GM23338 (cell line): ENCODE data around the gene RNGTT.

Source experiments
- CREB1 ChIP-seq: fragments of 250-450 bp; sonication (Bioruptor Pico); IDR thresholded peaks from 2 replicates; pipeline ENCODE4 v1.5.0; 2020; ENCODE audit warnings: low read depth, mild to moderate bottlenecking, moderate library complexity
- CTCF ChIP-seq, 2 experiments: fragments of 200-600 bp in 1 of 2; sonication (generic) in 1 of 2; conservative IDR thresholded peaks; 2 replicates each; pipeline versions ENCODE4 v1.5.1 to v1.6.1; 2016 to 2017; ENCODE audit warnings: antibody characterized with exemption in 2 of 2, low read depth in 2 of 2, mild to moderate bottlenecking in 2 of 2, moderate library complexity in 1 of 2
- EZH2 ChIP-seq: fragments of 200-600 bp; sonication (generic); IDR thresholded peaks from one replicate; pipeline ENCODE4 v1.8.0; 2017; ENCODE audit warnings: antibody characterized with exemption, mild to moderate bottlenecking, low read depth; ENCODE audit not compliant: unreplicated experiment
- EZH2phosphoT487 ChIP-seq: fragments of 200-600 bp; sonication (generic); IDR thresholded peaks from one replicate; pipeline ENCODE4 v1.8.1; 2018; ENCODE audit warnings: antibody characterized with exemption; ENCODE audit not compliant: unreplicated experiment
- JUNB ChIP-seq: IDR thresholded peaks from one replicate; pipeline ENCODE4 v1.6.1; 2016; ENCODE audit warnings: antibody characterized with exemption; ENCODE audit not compliant: unreplicated experiment
- NANOG ChIP-seq: IDR thresholded peaks from 2 replicates; pipeline ENCODE4 v1.6.1; 2016; ENCODE audit warnings: antibody characterized with exemption, borderline replicate concordance
- POLR2AphosphoS5 ChIP-seq: IDR thresholded peaks from 2 replicates; pipeline ENCODE4 v1.6.1; 2016; ENCODE audit warnings: antibody characterized with exemption, low read depth
- REST ChIP-seq: IDR thresholded peaks from one replicate; pipeline ENCODE4 v1.6.1; 2018; ENCODE audit warnings: antibody characterized with exemption; ENCODE audit not compliant: unreplicated experiment
- STAT1 ChIP-seq: IDR thresholded peaks from one replicate; pipeline ENCODE4 v1.6.1; 2016; ENCODE audit warnings: antibody characterized with exemption; ENCODE audit not compliant: unreplicated experiment
- ZNF114 ChIP-seq: fragments of 250-450 bp; sonication (Bioruptor Pico); IDR thresholded peaks from 2 replicates; pipeline ENCODE4 v1.5.0; 2020; ENCODE audit warnings: mild to moderate bottlenecking, moderate library complexity
- ZNF331 ChIP-seq: fragments of 250-450 bp; sonication (Bioruptor Pico); IDR thresholded peaks from 2 replicates; pipeline ENCODE4 v1.5.0; 2020; ENCODE audit warnings: low read depth, mild to moderate bottlenecking, moderate library complexity
- TF ChIP-seq, protein P1 (sequence below): IDR thresholded peaks from 2 replicates; pipeline ENCODE4 v1.6.1; 2016; ENCODE audit warnings: antibody characterized with exemption
- TF ChIP-seq, protein P2 (sequence below): fragments of 250-450 bp; sonication (Bioruptor Pico); IDR thresholded peaks from 2 replicates; pipeline ENCODE4 v1.5.0; 2020; ENCODE audit warnings: mild to moderate bottlenecking, moderate library complexity

DNA sequence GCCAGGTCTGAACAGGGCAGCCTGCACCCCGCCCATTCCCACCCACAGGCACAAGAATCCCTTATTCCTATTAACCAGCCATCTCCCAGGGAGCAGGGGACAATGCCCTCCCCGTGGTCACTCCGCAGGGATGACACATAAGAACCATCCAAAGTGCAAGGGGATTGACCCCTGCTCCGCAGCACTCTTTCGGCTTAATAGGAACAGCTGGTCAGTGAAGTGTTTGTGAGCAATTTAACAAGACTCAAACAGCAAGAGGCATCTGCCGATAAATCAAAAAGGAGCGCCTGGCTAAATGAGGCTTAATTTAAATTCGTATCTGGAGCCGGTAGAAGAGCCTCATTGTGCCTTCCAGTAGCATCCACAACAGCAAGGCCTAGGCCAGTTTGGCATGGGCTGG lies 389.4 kb downstream of the RNGTT start:
- TF ChIP-seq CTCF (conservative IDR thresholded peaks at IDR 0.05; ENCODE audit: low read depth in 2 of 2): no peak
- no peak for TF ChIP-seq REST
- no peak for TF ChIP-seq EZH2
- no peak for TF ChIP-seq POLR2AphosphoS5
- TF ChIP-seq, protein P1, sequence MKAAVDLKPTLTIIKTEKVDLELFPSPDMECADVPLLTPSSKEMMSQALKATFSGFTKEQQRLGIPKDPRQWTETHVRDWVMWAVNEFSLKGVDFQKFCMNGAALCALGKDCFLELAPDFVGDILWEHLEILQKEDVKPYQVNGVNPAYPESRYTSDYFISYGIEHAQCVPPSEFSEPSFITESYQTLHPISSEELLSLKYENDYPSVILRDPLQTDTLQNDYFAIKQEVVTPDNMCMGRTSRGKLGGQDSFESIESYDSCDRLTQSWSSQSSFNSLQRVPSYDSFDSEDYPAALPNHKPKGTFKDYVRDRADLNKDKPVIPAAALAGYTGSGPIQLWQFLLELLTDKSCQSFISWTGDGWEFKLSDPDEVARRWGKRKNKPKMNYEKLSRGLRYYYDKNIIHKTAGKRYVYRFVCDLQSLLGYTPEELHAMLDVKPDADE: no peak
- TF ChIP-seq STAT1: no peak
- TF ChIP-seq EZH2phosphoT487: no peak
- TF ChIP-seq NANOG: no peak
- no peak for TF ChIP-seq JUNB
- no peak for TF ChIP-seq ZNF114
- TF ChIP-seq, protein P2, sequence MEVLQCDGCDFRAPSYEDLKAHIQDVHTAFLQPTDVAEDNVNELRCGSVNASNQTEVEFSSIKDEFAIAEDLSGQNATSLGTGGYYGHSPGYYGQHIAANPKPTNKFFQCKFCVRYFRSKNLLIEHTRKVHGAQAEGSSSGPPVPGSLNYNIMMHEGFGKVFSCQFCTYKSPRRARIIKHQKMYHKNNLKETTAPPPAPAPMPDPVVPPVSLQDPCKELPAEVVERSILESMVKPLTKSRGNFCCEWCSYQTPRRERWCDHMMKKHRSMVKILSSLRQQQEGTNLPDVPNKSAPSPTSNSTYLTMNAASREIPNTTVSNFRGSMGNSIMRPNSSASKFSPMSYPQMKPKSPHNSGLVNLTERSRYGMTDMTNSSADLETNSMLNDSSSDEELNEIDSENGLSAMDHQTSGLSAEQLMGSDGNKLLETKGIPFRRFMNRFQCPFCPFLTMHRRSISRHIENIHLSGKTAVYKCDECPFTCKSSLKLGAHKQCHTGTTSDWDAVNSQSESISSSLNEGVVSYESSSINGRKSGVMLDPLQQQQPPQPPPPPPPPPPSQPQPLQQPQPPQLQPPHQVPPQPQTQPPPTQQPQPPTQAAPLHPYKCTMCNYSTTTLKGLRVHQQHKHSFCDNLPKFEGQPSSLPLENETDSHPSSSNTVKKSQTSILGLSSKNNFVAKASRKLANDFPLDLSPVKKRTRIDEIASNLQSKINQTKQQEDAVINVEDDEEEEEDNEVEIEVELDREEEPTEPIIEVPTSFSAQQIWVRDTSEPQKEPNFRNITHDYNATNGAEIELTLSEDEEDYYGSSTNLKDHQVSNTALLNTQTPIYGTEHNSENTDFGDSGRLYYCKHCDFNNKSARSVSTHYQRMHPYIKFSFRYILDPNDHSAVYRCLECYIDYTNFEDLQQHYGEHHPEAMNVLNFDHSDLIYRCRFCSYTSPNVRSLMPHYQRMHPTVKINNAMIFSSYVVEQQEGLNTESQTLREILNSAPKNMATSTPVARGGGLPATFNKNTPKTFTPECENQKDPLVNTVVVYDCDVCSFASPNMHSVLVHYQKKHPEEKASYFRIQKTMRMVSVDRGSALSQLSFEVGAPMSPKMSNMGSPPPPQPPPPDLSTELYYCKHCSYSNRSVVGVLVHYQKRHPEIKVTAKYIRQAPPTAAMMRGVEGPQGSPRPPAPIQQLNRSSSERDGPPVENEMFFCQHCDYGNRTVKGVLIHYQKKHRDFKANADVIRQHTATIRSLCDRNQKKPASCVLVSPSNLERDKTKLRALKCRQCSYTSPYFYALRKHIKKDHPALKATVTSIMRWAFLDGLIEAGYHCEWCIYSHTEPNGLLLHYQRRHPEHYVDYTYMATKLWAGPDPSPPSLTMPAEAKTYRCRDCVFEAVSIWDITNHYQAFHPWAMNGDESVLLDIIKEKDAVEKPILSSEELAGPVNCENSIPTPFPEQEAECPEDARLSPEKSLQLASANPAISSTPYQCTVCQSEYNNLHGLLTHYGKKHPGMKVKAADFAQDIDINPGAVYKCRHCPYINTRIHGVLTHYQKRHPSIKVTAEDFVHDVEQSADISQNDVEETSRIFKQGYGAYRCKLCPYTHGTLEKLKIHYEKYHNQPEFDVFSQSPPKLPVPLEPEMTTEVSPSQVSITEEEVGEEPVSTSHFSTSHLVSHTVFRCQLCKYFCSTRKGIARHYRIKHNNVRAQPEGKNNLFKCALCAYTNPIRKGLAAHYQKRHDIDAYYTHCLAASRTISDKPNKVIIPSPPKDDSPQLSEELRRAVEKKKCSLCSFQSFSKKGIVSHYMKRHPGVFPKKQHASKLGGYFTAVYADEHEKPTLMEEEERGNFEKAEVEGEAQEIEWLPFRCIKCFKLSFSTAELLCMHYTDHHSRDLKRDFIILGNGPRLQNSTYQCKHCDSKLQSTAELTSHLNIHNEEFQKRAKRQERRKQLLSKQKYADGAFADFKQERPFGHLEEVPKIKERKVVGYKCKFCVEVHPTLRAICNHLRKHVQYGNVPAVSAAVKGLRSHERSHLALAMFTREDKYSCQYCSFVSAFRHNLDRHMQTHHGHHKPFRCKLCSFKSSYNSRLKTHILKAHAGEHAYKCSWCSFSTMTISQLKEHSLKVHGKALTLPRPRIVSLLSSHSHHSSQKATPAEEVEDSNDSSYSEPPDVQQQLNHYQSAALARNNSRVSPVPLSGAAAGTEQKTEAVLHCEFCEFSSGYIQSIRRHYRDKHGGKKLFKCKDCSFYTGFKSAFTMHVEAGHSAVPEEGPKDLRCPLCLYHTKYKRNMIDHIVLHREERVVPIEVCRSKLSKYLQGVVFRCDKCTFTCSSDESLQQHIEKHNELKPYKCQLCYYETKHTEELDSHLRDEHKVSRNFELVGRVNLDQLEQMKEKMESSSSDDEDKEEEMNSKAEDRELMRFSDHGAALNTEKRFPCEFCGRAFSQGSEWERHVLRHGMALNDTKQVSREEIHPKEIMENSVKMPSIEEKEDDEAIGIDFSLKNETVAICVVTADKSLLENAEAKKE (CRISPR knock-in tag): no peak
- TF ChIP-seq CREB1 (CRISPR knock-in tag): no peak
- TF ChIP-seq ZNF331 (CRISPR knock-in tag): no peak
